ENCODE data around the gene ESPL1.

The ESPL1 gene

DNA sequence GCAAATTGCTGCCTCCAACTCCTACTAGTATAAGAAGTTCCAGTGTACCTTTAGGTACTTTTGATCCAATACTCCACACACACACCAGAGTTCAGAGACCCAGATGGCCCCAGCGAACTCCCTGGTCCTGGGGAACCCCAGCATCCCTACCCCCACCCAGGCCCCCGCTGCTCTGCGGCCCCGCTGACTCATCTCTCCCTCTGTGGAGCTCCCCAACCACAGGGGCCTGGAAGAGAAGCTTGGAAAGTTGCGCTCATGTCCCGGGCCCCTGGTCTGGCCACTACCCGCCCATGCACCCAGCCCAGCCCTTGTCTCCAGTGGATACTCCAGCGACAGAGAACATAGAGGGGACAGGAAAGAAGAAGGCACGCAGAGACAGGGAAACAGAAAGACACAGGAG lies 72.3 kb downstream of the ESPL1 start:
- DNase-seq (ENCODE audit: low spot score): no peak
